Measurements from ENCODE around the gene CACNA1S. TPM values are rescaled to one million over a fixed set of nuclear protein-coding genes. Genes with fewer than 3 reads are reported as not detected.

CACNA1S gene
- total RNA-seq, 1 donor from 2014 or later, result not detected

DNA sequence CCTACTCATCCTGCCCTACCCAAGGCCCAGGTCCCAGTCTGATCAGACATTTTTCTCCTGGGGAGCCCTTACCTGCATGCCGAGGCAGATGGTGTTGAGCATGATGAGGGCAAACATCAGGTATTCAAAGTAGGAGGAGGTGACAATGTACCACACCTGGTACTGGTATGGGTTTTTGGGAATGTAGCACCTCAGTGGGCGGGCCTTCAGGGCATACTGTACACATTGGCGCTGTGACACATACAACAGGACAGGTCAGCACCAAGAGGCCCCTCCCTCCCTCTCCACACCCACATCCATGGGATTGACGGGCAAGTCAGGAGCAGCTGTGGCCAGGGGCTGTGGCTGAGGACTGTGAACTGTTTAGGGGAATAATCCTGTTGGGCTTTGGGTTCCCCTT, 51.6 kb downstream of the CACNA1S start:
- peaks cover 28% of the 10 kb centered on the region for H3K4me1 Mint-ChIP-seq
- H3K4me3 Mint-ChIP-seq, result no peak overlapping the region
- no peaks in the 10 kb centered on the region for H3K36me3 Mint-ChIP-seq
- no peak for DNase-seq (ENCODE audit: low spot score in 2 of 2, unreplicated experiment in 2 of 2)
- no peak overlapping the region for H3K27ac Mint-ChIP-seq
- TF ChIP-seq, protein P1, sequence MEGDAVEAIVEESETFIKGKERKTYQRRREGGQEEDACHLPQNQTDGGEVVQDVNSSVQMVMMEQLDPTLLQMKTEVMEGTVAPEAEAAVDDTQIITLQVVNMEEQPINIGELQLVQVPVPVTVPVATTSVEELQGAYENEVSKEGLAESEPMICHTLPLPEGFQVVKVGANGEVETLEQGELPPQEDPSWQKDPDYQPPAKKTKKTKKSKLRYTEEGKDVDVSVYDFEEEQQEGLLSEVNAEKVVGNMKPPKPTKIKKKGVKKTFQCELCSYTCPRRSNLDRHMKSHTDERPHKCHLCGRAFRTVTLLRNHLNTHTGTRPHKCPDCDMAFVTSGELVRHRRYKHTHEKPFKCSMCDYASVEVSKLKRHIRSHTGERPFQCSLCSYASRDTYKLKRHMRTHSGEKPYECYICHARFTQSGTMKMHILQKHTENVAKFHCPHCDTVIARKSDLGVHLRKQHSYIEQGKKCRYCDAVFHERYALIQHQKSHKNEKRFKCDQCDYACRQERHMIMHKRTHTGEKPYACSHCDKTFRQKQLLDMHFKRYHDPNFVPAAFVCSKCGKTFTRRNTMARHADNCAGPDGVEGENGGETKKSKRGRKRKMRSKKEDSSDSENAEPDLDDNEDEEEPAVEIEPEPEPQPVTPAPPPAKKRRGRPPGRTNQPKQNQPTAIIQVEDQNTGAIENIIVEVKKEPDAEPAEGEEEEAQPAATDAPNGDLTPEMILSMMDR (IDR thresholded peaks at IDR 0.05; ENCODE audit: unreplicated experiment), result no peak
- no peaks in the 10 kb centered on the region for H3K9me3 Mint-ChIP-seq
- H3K27me3 Mint-ChIP-seq (ENCODE audit: low read depth), result peaks cover 9% of the 10 kb centered on the region

DNA sequence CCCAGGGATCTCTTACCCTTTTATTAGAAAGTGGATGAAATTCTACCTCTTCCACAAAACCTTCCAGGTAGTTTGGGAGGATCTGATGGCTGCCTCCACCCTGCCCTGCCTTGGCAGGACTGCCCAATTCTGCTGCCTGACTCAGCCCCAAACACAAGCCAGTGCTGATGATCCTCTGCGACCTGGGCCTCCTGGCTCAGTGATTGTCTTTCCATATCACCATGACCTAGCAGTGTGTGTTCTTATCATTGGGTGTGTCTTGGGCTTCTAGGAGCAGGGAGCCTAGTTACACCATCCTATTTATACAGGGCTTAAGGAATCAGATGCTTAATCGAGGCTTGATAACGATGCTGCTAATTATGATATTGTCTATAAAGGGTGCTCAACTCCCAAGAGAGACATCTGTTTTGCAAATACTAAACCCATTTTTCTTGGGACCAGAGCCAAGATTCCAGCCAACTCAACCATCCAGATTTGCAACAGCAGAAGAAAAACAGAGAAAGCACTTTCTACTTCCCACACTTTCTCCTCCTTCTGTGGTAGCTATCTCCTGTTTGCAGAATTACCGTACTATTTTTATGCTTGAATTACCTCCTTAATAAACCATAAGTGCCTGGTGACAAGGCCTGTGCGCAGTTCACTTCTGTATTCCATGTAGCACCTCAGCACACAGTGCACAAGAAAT, 52.2 kb downstream of the CACNA1S start:
- no peaks in the 10 kb centered on the region for H3K36me3 Mint-ChIP-seq
- no peak overlapping the region for H3K4me3 Mint-ChIP-seq
- H3K27me3 Mint-ChIP-seq (ENCODE audit: low read depth), result peaks cover 9% of the 10 kb centered on the region
- TF ChIP-seq, protein P1 (IDR thresholded peaks at IDR 0.05; ENCODE audit: unreplicated experiment), result no peak
- peaks cover 29% of the 10 kb centered on the region for H3K4me1 Mint-ChIP-seq
- no peak for DNase-seq (ENCODE audit: low spot score in 2 of 2, unreplicated experiment in 2 of 2)
- no peaks in the 10 kb centered on the region for H3K9me3 Mint-ChIP-seq
- H3K27ac Mint-ChIP-seq, result no peak overlapping the region

DNA sequence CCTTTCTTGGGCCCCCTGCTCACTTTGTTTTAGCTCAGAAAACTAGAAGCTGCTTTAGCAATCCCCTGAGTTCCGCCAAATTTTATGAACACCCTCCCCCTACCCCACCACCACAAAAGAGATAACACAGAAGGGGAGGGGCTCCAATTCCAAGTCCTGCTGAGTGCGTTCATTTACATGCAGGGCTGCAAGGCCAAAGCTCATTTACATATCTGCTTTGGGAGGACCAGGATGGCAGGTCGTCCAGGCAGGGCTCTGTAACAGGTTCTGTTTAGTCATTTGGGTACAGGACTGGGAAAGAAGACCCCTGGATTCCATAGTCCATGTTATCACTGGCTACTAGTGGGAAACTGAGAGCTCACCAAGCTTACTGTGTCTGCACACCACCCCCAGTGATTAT, 52.8 kb downstream of the CACNA1S start:
- Mint-ChIP-seq H3K27me3 (ENCODE audit: low read depth) (peaks cover 9% of the 10 kb centered on the region), H3K9me3 (no peaks in the 10 kb centered on the region), H3K27ac (no peak overlapping the region), H3K36me3 (no peaks in the 10 kb centered on the region), H3K4me1 (peaks cover 30% of the 10 kb centered on the region), H3K4me3 (no peak overlapping the region)
- no peak for DNase-seq (ENCODE audit: low spot score in 2 of 2, unreplicated experiment in 2 of 2)
- TF ChIP-seq, protein P1 (IDR thresholded peaks at IDR 0.05; ENCODE audit: unreplicated experiment), result no peak

DNA sequence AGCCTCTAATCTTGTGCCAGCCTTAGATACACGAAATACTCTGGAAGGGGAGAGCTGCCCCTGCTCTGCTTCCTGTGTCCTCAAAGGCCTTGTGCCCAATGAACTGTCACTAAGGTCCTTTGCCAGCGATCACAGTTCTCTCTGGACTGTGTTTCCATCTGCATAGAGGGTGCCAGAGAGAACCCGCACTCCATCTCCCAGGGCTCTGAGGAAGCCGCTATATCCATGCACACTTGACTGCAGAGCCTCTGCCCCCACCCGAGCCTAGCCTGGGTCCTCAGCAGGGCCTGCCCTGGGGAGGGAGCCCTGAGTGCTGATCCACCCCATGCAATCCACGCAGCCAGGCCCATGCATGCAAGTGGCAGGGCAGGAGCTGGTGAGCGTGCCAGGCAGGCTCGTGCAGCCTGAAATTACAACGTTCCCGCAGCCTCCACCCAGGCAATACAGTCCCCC, 58.1 kb downstream of the CACNA1S start:
- Mint-ChIP-seq H3K27ac (no peak overlapping the region), H3K4me3 (no peak overlapping the region), H3K9me3 (no peaks in the 10 kb centered on the region), H3K27me3 (ENCODE audit: low read depth) (peaks cover 15% of the 10 kb centered on the region), H3K36me3 (no peaks in the 10 kb centered on the region), H3K4me1 (peaks cover 35% of the 10 kb centered on the region)
- DNase-seq (ENCODE audit: low spot score in 2 of 2, unreplicated experiment in 2 of 2), result no peak
- TF ChIP-seq, protein P1 (IDR thresholded peaks at IDR 0.05; ENCODE audit: unreplicated experiment), result no peak

DNA sequence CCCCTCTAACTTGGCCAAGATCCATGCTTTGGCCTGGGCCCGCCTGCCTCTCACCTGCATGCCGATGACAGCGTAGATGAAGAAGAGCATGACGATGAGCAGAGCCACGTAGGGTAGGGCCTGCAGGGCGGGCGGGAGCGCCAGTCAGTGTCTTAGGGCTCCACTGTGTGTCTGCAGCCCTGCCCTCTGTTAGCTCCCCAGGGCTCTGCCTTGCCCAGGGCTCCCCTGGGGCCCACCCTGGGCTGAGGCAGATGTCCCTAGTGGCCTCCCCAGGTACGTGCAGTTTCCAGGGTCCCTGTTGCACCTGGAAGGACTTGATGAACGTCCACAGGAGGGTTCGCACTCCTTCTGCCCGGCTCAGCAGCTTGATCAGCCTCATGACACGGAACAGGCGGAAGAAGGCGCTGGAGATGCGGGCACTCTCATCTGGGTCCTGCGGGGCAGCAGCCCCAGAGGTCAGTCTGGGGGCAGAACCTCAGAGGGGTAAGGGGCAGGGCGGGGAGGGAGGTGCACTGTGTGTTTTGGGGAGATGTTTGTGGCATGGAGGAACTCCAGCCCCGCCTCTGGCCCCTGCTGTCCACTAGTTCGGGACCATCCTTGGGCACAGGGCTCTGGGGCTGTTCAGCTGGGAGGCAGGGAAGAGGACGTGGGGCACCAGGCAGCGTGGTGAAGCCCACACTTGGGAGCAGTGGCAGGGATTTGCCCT, 58.9 kb downstream of the CACNA1S start:
- peaks cover 12% of the 10 kb centered on the region for H3K27me3 Mint-ChIP-seq (ENCODE audit: low read depth)
- H3K27ac Mint-ChIP-seq, result no peak overlapping the region
- no peaks in the 10 kb centered on the region for H3K9me3 Mint-ChIP-seq
- DNase-seq (ENCODE audit: low spot score in 2 of 2, unreplicated experiment in 2 of 2), result no peak
- no peak overlapping the region for H3K4me3 Mint-ChIP-seq
- H3K36me3 Mint-ChIP-seq, result no peaks in the 10 kb centered on the region
- peaks cover 35% of the 10 kb centered on the region for H3K4me1 Mint-ChIP-seq
- TF ChIP-seq, protein P1 (IDR thresholded peaks at IDR 0.05; ENCODE audit: unreplicated experiment), result no peak

All from mesothelial cell of epicardium (in vitro differentiated cells).